ENCODE measurements around the gene XXYLT1. TPM values are rescaled to one million over a fixed set of nuclear protein-coding genes. Genes with fewer than 3 reads are reported as not detected.

Gene XXYLT1
- total and polyA plus RNA-seq, 9 of the 15 experiments (the other 6 are each of a cell fraction or from before 2014, with no cell fraction given): 1.9 to 18.9 (median 15.0) TPM

- Histone ChIP-seq H3K27ac (ENCODE audit: extremely low read depth, low read depth, low read length) (no peak overlapping the region), H4K20me1 (replicated peaks; ENCODE audit: control insufficient read depth, insufficient read depth, low read length) (no peaks in the 10 kb centered on the region), H3K9me1 (ENCODE audit: control insufficient read depth, insufficient read depth, low read length) (no peaks in the 10 kb centered on the region), H3K4me3 (no peak overlapping the region), H3K4me1 (replicated peaks in 1 of 2; ENCODE audit: control insufficient read depth in 2 of 2, insufficient read depth in 2 of 2, low read length in 2 of 2) (no peaks in the 10 kb centered on the region), H3K4me2 (ENCODE audit: insufficient read depth, low read length) (no peak overlapping the region), H3K79me2 (ENCODE audit: control insufficient read depth, insufficient read depth, low read length) (no peaks in the 10 kb centered on the region), H3K9me3 (replicated peaks; ENCODE audit: control insufficient read depth, insufficient read depth, low read depth, low read length) (no peaks in the 10 kb centered on the region), H2AFZ (ENCODE audit: low read depth, low read length) (no peak overlapping the region), H3K9ac (ENCODE audit: insufficient read depth in 1 of 2, low read depth in 2 of 2, low read length in 2 of 2) (no peak overlapping the region), H3K36me3 (ENCODE audit: control insufficient read depth, insufficient read depth, low read length) (peaks cover 59% of the 10 kb centered on the region), H3K27me3 (ENCODE audit: control insufficient read depth in 2 of 2, insufficient read depth in 2 of 2, low read length in 2 of 2) (no peaks in the 10 kb centered on the region)
- POLR2A ChIA-PET: no interaction called here
- CTCF ChIA-PET (ENCODE audit: low intra/inter-chr PET ratio): no interaction called here
- DNase-seq (ENCODE audit: extremely low read depth in 1 of 4, low spot score in 3 of 4) (no peak), ATAC-seq (no peak), FAIRE-seq (no peak)
- in situ Hi-C loops (cut with MboI) (no loop called here), intact Hi-C loops (cut with micrococcal nuclease) (no loop called here)
- BruUV-seq (replicated peaks): no TSS peak
- no peak for TF ChIP-seq TCFL5 (CRISPR knock-in tag; conservative IDR thresholded peaks at IDR 0.05)
- no peak for TF ChIP-seq THAP7 (CRISPR knock-in tag; IDR thresholded peaks at IDR 0.05)
- 41% methylated on average over 4 of the region's 4 CpGs for WGBS (ENCODE audit: insufficient coverage, low coverage, missing lambda C conversion rate)
Measured at GRCh38 chr3:195286115-195286872, 15.3 kb upstream of the XXYLT1 start.

GRCh38 chr3:195285372-195285771, 14.4 kb upstream of the XXYLT1 start:
- no peaks in the 10 kb centered on the region for H3K27me3 ChIP-seq (ENCODE audit: control insufficient read depth in 2 of 2, insufficient read depth in 2 of 2, low read length in 2 of 2)
- 96% methylated on average over 3 of the region's 3 CpGs for WGBS (ENCODE audit: insufficient coverage, low coverage, missing lambda C conversion rate)
- no peaks in the 10 kb centered on the region for H4K20me1 ChIP-seq (replicated peaks; ENCODE audit: control insufficient read depth, insufficient read depth, low read length)
- peaks cover 54% of the 10 kb centered on the region for H3K36me3 ChIP-seq (ENCODE audit: control insufficient read depth, insufficient read depth, low read length)
- no peaks in the 10 kb centered on the region for H3K79me2 ChIP-seq (ENCODE audit: control insufficient read depth, insufficient read depth, low read length)
- H3K27ac ChIP-seq (ENCODE audit: extremely low read depth, low read depth, low read length): no peak overlapping the region
- TF ChIP-seq DACH1 (IDR thresholded peaks at IDR 0.05; ENCODE audit: partially characterized antibody): no peak
- H3K4me2 ChIP-seq (ENCODE audit: insufficient read depth, low read length): no peak overlapping the region
- H3K9me3 ChIP-seq (replicated peaks; ENCODE audit: control insufficient read depth, insufficient read depth, low read depth, low read length): no peaks in the 10 kb centered on the region
- ChIA-PET CTCF (ENCODE audit: low intra/inter-chr PET ratio) (no interaction called here), POLR2A (no interaction called here)
- in situ Hi-C loops (cut with MboI) (no loop called here), intact Hi-C loops (cut with micrococcal nuclease) (no loop called here)
- BruUV-seq (replicated peaks): no TSS peak
- no peak overlapping the region for H3K4me3 ChIP-seq
- ATAC-seq (no peak), DNase-seq (ENCODE audit: extremely low read depth in 1 of 4, low spot score in 3 of 4) (no peak), FAIRE-seq (peak; percentile 59)
- no peak overlapping the region for H3K9ac ChIP-seq (ENCODE audit: insufficient read depth in 1 of 2, low read depth in 2 of 2, low read length in 2 of 2)
- no peaks in the 10 kb centered on the region for H3K9me1 ChIP-seq (ENCODE audit: control insufficient read depth, insufficient read depth, low read length)
- H2AFZ ChIP-seq (ENCODE audit: low read depth, low read length): no peak overlapping the region
- H3K4me1 ChIP-seq (replicated peaks in 1 of 2; ENCODE audit: control insufficient read depth in 2 of 2, insufficient read depth in 2 of 2, low read length in 2 of 2): no peaks in the 10 kb centered on the region

Data from K562 (cell line).